Sciatic nerve (tissue), 2 donors: Measurements from ENCODE around the gene USH2A. TPM values are rescaled to one million over a fixed set of nuclear protein-coding genes. Genes with fewer than 3 reads are reported as not detected.

ENCODE experiments used
- ATAC-seq: fragments of 200-7000 bp; cut with Tn5 transposase; one replicate; pipeline ENCODE4 v1.9.1; 2020; ENCODE audit warnings: mild to moderate bottlenecking, moderate library complexity
- DNase-seq: peaks from one replicate; pipeline ENCODE4 v3.0.0-alpha.2; 2020; ENCODE audit warnings: low spot score
- intact Hi-C: fragments of 100-400 bp; cut with DNase I; formaldehyde crosslinking; loops from one replicate; pipeline ENCODE4 v1.14.2; 2022
- total RNA-seq: library from RNA; stranded (reverse); fragmentation: NEBNext Ultra II Directional; extraction: Animal tissue kit (Norgen Biotek cat#: 25700); gene quantifications from one replicate; pipeline ENCODE4 v1.2.1, GENCODE V29; 2021
- donor health status: DM: no; HTN: no; CAD: no.
- donor health status: DM: no; HTN: no; CAD: no.

USH2A gene
- total RNA-seq, 1 donor from 2014 or later, result 0.04 TPM

GRCh38 chr1:215606036-215606435, 817.2 kb downstream of the USH2A start:
- intact Hi-C loops, result no loop called here
- DNase-seq, result no peak
- no peak for ATAC-seq

GRCh38 chr1:215605011-215605621, 818.1 kb downstream of the USH2A start:
- intact Hi-C loops, result no loop called here
- ATAC-seq (no peak), DNase-seq (no peak)

GRCh38 chr1:215603319-215603718, 819.9 kb downstream of the USH2A start:
- DNase-seq (no peak), ATAC-seq (no peak)

DNA sequence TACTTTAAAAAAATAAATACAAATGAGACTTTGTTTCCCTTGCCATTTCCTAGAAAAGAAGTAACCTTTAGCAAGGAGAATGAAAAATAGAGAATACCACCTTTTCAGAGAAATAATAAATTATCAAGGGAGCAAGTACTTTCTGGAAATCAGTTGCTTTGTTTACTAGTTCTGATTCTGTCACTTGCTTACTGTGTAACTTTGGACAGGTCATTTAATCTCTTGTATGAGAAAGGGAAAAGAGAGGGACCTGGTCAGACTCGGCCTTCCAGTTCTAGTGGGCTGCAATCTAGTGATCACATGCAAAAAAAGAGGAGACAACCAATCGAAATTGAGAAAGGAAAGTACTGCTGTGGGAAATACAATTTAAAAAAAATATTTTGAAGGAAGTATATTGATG, 822.0 kb downstream of the USH2A start:
- intact Hi-C loops, result no loop called here
- no peak for ATAC-seq
- no peak for DNase-seq

More at GRCh38 chr1:215603319-215603718, 819.9 kb downstream of the USH2A start:
- intact Hi-C loops, result no loop called here

DNA sequence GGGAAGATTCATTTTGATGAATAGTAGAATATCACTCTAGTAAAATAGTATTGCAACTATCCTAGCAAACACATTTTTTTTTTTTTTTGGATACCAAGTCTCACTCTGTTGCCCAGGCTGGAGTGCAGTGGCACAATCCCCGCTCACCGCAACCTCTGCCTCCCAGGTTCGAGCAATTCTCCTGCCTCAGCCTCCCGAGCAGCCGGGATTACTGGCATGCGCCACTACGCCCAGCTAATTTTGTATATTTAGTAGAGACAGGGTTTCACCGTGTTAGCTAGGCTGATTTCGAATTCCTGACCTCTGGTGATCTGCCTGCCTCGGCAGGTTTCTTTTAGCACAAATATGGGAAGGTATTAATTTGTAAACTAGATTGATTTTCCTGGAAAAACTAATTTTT, 822.4 kb downstream of the USH2A start:
- ATAC-seq (no peak), DNase-seq (no peak)
- intact Hi-C loops, result no loop called here

GRCh38 chr1:215600258-215600792, 822.9 kb downstream of the USH2A start:
- intact Hi-C loops, result no loop called here
- DNase-seq (no peak), ATAC-seq (no peak)

DNA sequence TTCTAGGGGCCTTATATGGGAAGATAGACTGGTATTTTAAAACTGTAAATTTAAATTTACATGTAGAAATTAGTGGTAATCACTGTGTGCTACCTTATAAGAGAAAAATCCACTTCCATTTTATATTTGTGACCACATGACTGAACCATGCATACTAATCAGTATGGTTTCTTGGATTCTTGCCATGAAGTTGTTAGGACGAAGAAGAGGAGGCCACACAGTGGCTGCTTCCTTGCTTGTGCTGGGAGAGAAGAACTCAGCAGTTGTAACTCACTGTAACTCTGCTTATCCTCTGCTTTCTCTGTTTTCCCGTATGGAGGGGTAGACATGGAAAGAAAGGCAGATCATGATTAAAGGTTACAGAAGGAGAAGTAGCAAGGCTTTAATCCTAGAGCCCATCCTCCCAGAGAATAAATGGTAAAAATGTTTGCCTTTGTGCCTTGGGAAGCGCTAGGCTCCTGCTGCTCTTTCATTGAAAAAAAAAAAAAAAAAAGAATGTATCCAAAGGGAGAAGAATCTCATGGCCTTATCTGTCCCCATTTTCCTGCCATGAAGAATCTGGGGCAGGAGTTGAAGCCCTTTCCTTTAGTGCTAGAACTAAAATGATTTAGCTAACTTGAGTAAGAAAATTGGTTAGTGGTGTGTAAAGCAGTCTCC, 823.7 kb downstream of the USH2A start:
- no peak for DNase-seq
- no peak for ATAC-seq
- intact Hi-C loops, result no loop called here

- DNase-seq (no peak), ATAC-seq (no peak)
- intact Hi-C loops, result no loop called here
These were observed 825.3 kb downstream of the USH2A start for GRCh38 chr1:215597961-215598360.

DNA sequence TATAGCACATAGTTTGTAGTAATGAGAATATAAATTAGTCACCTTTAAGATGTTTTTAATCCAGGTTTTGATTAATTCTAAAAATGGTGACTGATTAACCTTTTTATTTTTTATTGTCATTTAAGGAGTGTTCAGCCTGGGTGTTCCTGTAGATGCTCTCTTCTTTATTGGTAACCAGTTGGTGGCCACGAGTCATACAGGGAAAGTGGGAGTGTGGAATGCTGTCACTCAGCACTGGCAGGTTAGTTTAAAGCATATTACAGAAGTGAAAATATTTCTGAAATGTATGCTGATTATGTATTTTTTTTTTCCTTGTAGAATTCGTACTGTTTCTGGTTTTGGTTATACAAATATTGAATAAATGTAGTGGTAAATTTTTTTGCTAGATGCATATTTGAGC, 828.0 kb downstream of the USH2A start:
- DNase-seq (no peak), ATAC-seq (no peak)
- intact Hi-C loops, result no loop called here

DNA sequence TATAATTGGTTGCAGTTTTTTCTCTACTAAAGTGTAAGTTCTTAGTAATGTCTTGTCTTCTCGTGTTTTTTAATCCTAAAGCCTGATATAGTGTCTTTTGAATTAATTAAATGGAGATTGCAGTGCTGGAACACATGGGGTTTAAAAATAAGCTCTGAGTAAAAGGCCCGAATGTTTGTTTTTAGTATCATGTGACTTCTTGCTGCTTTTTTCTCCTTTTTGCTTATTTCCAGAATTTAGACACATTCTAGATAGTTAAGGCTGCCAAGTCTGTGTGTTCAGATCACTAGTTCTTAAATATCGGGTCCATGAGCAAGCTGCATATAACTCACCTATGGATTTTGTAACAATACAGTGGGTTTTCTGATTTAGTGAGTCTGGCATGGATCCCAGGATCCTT, 828.6 kb downstream of the USH2A start:
- ATAC-seq (no peak), DNase-seq (no peak)
- intact Hi-C loops, result no loop called here

GRCh38 chr1:215590779-215591491, 832.3 kb downstream of the USH2A start:
- ATAC-seq, result no peak
- DNase-seq, result no peak
- intact Hi-C loops, result no loop called here

DNA sequence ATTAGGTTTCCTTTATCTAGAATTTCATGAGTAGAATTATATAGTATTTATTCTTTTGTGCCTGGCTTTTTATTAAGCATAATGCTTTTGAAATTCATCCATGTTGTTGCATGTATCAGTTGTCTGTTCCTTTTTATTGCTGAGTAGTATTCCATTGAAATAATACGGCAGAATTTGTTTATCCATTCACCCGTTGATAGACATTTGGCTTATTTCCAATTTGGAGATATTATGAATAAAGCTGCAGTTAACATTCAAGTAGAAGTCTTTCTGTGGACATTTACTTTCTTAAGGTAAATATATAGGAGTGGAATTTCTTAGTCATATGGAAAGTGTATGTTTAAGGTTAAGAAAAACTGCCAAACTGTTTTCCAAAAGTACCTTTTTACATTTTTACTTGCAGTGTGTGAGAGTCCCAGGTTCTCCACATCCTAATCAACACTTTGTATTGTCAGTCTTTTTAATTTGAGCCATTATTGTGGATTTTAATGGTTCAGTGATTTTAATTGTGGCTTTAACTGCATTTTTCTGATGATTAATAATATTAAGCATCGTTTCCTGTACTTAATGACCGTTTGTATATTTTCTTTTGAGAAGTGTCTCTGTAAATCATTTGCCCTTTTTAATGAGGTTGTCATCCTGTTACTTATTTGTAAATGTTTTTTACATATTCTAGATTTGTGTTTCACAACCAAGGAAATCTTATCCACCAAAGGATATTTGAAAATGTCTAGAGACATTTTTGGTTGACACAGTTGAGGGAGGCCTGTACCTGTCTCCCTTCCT, 833.4 kb downstream of the USH2A start:
- intact Hi-C loops, result no loop called here
- no peak for DNase-seq
- ATAC-seq, result no peak

DNA sequence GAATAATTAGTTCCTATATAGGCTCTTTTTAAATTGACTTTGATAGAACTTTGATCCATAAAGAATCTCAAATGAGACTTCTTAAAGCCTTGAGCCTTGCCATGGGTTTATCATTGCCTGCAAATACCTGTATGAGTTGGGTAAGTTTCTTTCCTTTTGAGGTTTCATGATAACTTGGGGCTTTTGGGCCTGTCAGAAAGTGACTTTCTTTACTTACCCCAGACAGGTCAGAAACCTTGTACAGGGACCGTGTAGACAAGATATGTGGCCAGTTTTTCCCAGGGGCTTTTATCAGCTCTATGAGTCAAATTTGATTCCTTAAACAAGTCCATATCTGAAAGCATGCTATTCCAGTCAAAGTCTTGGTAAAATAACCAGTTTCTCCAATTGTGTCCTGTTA, 838.9 kb downstream of the USH2A start:
- DNase-seq, result no peak
- no peak for ATAC-seq
- intact Hi-C loops, result no loop called here

- no peak for DNase-seq
- no peak for ATAC-seq
These were observed 840.0 kb downstream of the USH2A start for GRCh38 chr1:215583185-215583749.

GRCh38 chr1:215581896-215582295, 841.4 kb downstream of the USH2A start:
- ATAC-seq (no peak), DNase-seq (no peak)
- intact Hi-C loops, result no loop called here

More at GRCh38 chr1:215583185-215583749, 840.0 kb downstream of the USH2A start:
- intact Hi-C loops, result no loop called here
